AG04449 (cell line): ENCODE measurements around the gene CCDC77.
"Not testable (repeated sequence)": the region's sequence is repeated elsewhere in the genome, so short reads cannot be mapped to it uniquely, and the experiment has no call there.

Source experiments
- CTCF ChIA-PET: fragments of 350-600 bp; formaldehyde crosslinking; extraction: SDS; loops from one replicate; lab custom pipeline; 2021; ENCODE audit warnings: antibody characterized with exemption; lab: Yijun Ruan, JAX
- POLR2A ChIA-PET: fragments of 400-600, 350-600 bp; formaldehyde crosslinking; extraction: SDS; loops from one replicate; lab custom pipeline; 2020; ENCODE audit warnings: antibody characterized with exemption, inconsistent platforms; lab: Yijun Ruan, JAX
- DNase-seq: peaks from one replicate; pipeline ENCODE4 v3.0.0-alpha.2; 2010; ENCODE audit warnings: low read depth, low spot score
- H3K4me3 ChIP-seq: 2 replicates; pipeline ENCODE4 v1.5.1; 2011; ENCODE audit warnings: low read depth, mild to moderate bottlenecking, control low read depth, low read length
- TF ChIP-seq, protein P1 (sequence below): IDR thresholded peaks from one replicate; pipeline ENCODE4 v1.5.1; 2011; ENCODE audit warnings: mild to moderate bottlenecking, moderate library complexity, low read length, control low read depth, inconsistent platforms; ENCODE audit not compliant: insufficient read depth; ENCODE audit errors: missing control alignments

The CCDC77 gene

DNA sequence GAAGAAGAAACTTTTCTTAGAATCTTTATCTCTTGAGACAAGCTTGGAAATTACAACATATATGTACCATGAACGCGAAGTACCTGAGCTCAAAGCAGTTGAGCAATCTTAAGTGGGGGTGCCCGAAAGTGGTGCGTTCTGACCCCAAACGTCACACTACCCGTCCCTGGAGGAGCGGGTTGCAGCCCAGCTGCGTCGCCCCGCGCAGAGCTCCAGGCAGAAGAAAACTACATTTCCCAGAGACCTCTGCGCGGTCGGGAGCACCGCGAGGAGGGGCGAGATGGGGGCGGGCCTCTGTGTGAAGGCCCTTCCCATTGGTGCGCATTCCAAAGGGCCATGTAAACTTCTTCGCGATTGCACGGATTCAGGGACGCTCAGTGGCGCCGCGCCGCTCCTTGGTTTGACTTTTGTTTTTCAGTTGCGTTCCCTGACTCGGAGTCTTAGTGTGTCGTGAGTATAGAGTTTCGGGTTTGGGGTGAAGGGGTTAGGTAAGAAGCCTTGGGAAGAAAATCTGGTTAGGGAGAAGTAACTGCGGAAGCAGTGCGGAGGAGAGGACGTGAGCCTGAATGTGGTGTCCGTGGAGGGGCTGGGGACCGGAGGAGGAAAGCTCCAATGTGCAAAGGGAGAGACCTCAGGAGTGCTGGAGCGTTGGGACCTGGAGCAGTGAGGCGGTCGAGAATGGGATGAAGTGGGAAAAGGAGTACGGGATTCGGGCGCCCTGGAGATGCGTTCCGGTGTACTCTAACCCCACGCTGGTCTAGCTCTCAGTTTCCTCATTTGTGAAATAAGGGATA is at the start of gene CCDC77:
CCDC77 (plus strand) TSS at position 410 of the 794 bp plus-strand sequence. CDS start 7,740 bp downstream, outside the sequence.
- peak; percentile 40 for DNase-seq
- CTCF ChIA-PET: interaction anchor here (0.7 to 2.6 kb wide), 13 partner anchors 8 to 146 kb away, joined by 3 to 14 read pairs (median 3); partner anchors contain the start of gene KDM5A
- TF ChIP-seq, protein P1, sequence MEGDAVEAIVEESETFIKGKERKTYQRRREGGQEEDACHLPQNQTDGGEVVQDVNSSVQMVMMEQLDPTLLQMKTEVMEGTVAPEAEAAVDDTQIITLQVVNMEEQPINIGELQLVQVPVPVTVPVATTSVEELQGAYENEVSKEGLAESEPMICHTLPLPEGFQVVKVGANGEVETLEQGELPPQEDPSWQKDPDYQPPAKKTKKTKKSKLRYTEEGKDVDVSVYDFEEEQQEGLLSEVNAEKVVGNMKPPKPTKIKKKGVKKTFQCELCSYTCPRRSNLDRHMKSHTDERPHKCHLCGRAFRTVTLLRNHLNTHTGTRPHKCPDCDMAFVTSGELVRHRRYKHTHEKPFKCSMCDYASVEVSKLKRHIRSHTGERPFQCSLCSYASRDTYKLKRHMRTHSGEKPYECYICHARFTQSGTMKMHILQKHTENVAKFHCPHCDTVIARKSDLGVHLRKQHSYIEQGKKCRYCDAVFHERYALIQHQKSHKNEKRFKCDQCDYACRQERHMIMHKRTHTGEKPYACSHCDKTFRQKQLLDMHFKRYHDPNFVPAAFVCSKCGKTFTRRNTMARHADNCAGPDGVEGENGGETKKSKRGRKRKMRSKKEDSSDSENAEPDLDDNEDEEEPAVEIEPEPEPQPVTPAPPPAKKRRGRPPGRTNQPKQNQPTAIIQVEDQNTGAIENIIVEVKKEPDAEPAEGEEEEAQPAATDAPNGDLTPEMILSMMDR: peak; percentile 39
- peak within 1 kb of the TSS; percentile 68 for H3K4me3 ChIP-seq
- POLR2A ChIA-PET: interaction anchor here (1.0 kb wide), 1 partner anchor 12 kb away, joined by 7 read pairs; the partner anchor contains the start of gene KDM5A

DNA sequence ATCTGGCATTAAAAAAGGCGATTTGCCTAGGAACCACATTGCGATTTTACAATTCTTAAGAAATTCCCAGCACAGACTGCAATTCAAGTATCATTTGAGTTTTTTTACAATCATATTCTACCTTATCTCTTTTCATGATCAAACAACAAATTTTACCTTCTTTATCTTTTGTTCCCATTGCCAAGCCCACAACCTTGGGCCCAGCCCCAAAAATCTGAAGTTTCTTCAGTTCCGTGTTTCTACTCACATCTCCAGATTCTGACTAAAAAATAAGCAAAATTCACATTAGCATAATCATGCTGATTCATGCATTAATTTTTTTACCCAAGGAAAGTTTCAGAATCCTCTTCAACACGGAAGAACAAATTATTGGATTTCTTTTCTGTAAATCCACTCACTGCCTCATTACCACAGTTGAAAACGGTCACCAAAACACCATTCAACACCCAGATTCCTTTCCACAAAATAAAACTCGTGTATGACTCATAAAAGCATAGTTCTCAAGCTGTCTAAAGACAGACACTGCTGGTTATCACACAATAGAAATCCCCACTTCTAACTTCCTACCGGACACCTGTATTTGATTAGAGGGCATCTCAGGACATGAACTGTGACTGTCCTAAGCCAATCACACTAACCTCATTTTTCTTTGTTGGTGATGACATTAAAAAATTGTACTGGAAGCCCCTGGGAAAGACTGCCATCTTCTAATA is 45.0 kb upstream of the CCDC77 start:
- ChIA-PET CTCF (no interaction called here), POLR2A (no interaction called here)
- TF ChIP-seq, protein P1: no peak
- no peak overlapping the region for H3K4me3 ChIP-seq
- peak; percentile 16 for DNase-seq

GRCh38 chr12:359091-359490 is 42.4 kb upstream of the CCDC77 start:
- CTCF ChIA-PET: no interaction called here
- POLR2A ChIA-PET: no interaction called here
- no peak for DNase-seq
- no peak overlapping the region for H3K4me3 ChIP-seq
- TF ChIP-seq, protein P1: no peak

DNA sequence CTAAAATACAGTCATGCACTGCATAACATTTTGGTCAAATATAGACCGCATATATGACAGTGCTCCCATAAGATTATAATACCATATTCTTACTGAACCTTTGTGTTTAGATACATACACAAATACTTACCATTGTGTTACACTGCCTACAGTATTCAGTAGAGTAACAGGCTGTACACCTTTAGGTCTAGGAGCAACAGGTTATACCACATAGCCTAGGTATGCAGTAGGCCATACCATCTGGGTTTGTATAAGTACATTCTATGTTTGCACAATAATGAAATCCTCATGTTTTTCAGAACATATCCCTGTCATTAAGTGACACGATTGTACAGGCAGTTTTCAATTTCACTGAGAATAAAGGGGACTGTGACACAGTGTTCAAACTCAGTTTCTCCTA is 34.6 kb upstream of the CCDC77 start:
- TF ChIP-seq, protein P1: no peak
- no peak overlapping the region for H3K4me3 ChIP-seq
- POLR2A ChIA-PET: no interaction called here
- CTCF ChIA-PET: no interaction called here
- no peak for DNase-seq

DNA sequence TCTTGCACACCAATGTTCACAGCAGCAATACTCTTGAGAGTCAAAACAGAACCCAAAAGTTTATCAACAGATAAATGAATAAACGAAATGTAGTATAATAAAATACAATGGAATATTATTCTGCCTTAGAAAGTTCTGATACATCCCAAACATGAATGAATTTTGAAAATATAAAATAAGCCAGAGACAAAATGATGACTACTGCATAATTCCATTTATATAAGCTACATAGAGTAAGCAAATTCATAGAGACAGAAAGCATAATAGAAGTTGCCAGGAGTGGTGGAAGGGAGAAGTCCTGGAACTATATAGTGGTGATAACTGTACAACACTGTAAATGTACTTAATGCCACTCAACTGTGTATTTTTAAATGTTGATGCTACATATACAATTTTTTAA is 33.5 kb upstream of the CCDC77 start:
- CTCF ChIA-PET: no interaction called here
- H3K4me3 ChIP-seq: no peak overlapping the region
- POLR2A ChIA-PET: no interaction called here
- TF ChIP-seq, protein P1: no peak
- DNase-seq: no peak

DNA sequence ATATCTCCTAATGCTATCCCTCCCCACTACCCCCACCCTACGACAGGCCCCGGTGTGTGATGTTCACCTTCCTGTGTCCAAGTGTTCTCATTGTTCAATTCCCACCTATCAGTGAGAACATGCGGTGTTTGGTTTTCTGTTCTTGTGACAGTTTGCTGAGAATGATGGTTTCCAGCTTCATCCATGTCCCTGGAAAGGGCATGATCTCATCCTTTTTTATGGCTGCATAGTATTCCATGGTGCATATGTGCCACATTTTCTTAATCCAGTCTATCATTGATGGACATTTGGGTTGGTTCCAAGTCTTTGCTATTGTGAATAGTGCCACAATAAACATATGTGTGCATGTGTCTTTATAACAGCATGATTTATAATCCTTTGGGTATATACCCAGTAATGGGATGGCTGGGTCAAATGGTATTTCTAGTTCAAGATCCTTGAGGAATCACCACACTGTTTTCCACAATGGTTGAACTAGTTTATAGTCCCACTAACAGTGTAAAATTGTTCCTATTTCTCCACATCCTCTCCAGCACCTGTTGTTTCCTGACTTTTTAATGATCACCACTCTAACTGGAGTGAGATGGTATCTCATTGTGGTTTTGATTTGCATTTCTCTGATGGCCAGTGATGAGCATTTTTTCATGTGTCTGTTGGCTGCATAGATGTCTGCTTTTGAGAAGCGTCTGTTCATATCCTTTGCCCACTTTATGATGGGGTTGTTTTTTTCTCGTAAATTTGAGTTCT is 30.5 kb upstream of the CCDC77 start:
- H3K4me3 ChIP-seq, DNase-seq, POLR2A ChIA-PET, CTCF ChIA-PET: not testable (repeated sequence)
